GDM1 (cell line): ENCODE results near the gene COL4A3.

Source experiments
- DNase-seq: peaks from one replicate; lab custom pipeline; 2025; lab: John Stamatoyannopoulos, UW

COL4A3 gene

GRCh38 chr2:227163998-227164762, at the start of gene COL4A3, which contains the start of gene COL4A4:
COL4A3 (plus strand) TSS chr2:227164624; CDS start chr2:227164727, 103 bp downstream.
COL4A4 (minus strand) TSS chr2:227164205; CDS start chr2:227147483, 16,722 bp downstream.
- no peak for DNase-seq

DNA sequence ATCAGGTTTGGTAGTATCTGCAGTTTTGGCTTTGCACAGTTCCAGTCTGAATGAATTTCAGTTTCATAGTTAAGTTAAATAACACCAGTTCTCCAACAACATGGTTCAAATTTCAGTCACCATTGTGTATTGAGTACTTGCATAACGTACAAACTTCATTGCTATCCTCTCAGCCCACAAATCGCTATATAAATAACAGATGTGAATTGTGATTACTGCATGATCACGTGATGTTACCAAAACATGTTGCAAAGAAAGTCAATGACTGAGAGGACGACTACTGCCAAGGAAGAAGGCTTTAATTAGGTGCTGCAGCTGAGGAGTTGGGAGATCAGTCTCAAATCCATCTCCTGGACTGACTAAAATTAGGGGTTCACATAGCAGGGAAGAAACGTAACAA, 48.7 kb upstream of the COL4A3 start:
- no peak for DNase-seq

DNA sequence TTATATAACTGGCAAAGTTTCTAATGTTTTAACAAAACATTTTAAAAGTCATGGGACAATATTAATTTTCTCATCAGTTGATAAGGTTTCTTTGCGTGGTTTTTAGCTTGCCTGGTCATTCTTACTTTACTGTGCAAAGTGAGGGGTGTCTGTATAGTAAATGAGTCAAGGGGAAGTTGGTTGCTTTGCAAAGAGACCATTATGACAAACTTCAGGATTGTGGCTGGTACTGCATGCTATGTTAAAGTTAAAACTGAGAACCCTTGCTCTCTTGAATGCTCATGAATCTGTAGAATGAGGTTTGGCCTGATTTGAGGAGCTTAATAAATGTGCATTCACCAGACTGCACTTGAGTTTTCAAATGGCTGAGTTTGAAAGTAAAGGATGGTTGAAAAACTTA, 47.4 kb upstream of the COL4A3 start:
- no peak for DNase-seq

GRCh38 chr2:227117852-227118251, 46.6 kb upstream of the COL4A3 start:
- DNase-seq = no peak

DNA sequence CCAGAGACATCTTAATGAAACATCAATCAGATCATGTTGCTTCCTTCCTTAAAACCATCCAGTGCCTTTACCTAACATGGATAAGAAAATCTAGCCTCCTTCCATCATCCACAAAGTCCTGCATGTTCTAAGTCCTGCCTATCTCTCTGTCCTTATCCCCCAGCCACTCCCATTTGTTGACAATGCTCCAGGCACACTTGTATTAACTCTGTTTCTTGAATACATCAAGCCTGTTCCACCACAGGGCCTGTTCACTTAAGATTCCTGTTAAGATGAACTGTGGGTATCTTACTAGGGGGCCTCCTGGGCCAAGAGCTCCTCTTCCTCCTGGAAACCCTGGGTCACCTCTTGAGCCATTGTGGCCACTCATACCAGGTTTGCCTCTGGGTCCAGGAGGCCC, 46.1 kb upstream of the COL4A3 start:
- no peak for DNase-seq

GRCh38 chr2:227123697-227124096, 40.7 kb upstream of the COL4A3 start:
- DNase-seq = no peak

GRCh38 chr2:227124811-227125210, 39.6 kb upstream of the COL4A3 start:
- DNase-seq = no peak

DNA sequence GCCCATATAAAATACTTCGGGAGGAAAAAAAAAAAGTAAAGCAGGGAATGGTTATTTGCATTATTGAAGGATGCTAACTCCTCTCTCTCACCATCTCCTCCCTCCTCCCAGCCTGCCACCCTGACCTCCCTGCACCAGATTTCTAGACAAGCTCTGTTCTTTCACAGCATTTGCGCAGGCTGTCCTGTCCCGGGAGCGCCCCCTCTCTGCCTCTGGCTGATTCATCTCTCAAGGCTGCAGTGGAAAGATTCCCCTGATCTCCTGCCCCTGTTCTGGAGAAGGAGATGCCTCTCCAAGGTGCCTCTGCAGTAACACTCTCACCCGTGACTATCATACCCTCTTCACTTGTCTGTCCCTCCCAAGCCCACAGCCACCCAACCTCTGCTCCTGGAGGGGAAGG, 38.9 kb upstream of the COL4A3 start:
- no peak for DNase-seq

- no peak for DNase-seq
Measured at GRCh38 chr2:227127201-227127600, 37.2 kb upstream of the COL4A3 start.

DNA sequence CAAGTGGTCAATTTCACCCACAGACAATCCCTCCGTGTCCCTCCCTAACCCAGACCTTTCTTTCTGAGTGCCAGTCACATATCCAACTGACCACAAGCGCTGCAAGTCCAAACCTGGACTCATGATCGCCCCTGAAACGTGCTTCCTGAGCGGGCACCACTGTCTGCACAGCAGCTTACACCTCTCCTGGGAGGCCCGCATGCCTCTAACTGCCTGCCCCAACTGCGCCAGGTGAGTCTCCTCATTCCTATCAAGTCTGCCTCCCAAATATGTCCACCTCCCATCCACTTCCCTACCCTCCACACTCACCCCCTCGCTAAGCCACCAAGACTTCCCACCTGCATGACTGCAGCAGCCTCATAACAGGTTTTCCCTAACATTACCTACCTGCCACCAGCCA, 33.8 kb upstream of the COL4A3 start:
- DNase-seq = no peak

- no peak for DNase-seq
Measured at GRCh38 chr2:227132986-227133385, 31.4 kb upstream of the COL4A3 start.

- DNase-seq = no peak
Measured at GRCh38 chr2:227134591-227134990, 29.8 kb upstream of the COL4A3 start.

DNA sequence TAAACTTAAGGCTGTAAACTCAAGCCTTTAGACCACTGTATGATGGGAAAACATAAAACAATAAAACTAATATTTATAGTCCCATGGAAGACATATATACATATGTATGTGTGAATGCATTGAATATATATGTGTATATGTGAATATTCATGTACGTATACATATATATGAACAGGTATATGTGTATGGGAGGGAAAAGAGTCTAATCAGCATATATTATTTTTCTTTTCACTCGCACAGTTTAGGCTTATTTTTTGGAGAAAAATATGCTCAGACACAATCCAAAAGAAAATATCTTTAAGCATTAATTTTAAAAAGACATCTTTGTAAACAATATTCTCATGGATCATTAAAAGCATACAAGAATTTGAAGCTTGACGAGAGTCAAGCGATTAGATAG, 23.1 kb upstream of the COL4A3 start:
- no peak for DNase-seq

GRCh38 chr2:227143895-227144294, 20.5 kb upstream of the COL4A3 start:
- no peak for DNase-seq

DNA sequence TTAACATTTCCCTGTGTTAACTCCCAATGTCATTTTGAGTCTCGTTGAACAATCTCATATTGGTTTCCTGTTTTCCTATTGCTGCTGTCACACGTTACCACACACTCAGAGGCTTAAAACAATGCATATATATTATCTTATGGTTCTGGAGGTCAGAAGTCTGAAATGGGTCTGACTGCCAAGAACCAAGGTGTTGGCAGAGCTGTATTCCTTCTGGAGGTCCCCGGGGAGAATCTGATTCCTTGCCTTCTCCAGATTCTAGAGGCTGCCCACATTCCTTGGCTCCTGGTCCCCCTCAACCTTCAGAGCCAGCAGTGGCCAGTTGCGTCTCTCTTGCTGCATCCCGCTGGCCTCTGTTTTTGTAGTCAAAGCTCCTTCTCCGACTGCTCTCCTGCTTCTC, 18.0 kb upstream of the COL4A3 start:
- DNase-seq = no peak

- DNase-seq = no peak
Measured at GRCh38 chr2:227147023-227147422, 17.4 kb upstream of the COL4A3 start.

- DNase-seq = no peak
Measured at GRCh38 chr2:227148106-227148505, 16.3 kb upstream of the COL4A3 start.

DNA sequence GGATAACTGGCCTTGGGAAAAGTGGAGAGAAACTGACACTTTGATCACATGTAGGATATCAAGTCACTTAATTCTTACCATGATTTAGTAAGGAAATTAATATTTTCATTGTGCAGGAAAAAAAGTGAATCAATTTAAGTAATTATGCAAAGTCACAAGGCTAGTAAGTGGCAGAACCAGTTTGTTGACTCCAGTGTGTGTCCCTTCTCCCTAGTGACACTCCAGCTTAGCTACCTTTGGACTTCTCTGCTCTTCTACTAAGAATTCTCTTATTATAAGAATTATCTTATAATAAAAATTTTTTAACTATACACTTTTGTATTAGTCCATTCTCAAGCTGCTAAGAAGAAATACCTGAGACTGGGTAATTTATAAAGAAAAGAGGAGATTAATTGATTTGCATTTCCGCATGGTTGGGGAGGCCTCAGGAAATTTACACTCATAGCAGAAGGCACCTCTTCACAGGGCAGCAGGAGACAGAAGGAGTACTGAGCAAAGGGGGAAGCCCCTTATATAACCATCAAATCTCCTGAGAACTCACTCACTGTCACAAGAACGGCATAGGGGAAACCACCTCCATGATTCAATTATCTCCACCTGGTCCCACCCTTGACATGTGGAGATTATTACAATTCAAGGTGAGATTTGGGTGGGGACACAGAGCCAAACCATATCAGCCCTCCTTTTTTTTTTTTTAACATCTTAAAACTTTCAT, 14.0 kb upstream of the COL4A3 start:
- DNase-seq = no peak

DNA sequence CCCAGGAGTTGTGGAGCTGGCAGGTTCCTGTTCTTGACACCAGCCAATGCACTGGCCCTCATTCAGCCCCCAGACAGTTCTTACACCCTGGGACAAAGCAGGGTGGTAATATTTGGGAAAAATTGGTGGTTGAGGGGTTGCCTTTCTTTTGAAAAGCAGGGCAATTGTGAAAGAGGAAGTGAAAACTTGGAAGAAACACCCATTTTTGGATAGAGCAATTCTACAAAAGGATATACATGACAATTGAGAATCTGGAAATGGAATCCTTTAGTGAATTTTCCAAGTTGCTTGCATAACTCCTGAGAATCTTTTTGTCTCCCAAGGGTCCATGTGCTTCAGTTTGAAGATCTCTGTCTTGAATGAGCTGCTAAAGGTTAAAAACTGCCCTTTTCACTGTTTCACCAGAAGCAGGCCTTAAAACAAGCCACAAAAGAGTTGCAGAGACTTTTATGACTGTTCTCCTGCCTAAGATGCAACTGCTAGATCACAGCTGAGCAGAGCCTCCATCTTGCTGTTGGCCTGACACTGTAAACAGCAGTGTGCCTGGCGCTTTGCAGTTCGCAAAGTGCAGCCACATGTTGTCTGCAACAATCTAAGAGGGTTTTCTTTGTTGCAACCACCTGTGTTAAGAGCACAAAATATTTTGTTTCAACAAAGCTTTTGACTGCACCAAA, 12.2 kb upstream of the COL4A3 start:
- DNase-seq = no peak

- no peak for DNase-seq
Measured at GRCh38 chr2:227153307-227153706, 11.1 kb upstream of the COL4A3 start.

DNA sequence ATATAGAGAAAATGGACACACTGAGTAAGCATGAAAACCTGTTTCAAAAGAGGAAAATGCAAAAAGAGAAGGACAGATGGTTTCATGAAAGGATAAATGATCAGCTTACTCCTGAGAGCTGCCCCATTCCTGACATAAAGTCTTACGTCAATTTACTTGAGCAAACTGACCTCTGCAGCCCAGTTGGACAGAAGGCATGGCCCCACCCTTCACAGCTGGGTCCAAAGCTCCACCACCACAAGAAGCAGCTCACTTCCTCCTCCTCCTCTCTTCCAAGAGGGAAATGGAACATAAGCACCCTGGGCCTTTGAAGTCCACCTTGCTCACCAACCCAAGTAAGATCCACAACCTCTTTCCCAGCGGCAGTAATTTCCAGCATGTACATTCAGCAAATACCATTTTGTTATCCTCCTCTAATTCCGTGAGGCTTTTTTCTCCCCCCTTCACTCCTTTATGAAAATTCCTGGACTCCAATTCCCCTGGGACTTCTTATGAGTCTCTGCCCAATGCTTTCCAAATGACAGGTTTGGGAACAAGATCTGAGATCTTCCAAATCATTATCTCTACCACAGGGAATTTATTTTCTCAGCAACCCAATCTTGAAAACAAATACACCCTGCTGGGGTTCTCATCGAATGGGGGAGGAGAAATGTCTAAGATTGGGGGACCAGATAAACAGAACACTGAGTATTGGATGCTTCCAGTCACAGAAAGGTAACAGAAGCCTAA, 10.5 kb upstream of the COL4A3 start:
- no peak for DNase-seq
